ENCODE data around the gene CREB5. TPM values are rescaled to one million over a fixed set of nuclear protein-coding genes. Genes with fewer than 3 reads are reported as not detected.
A peak's percentile ranks its signal among the peaks of the same experiment; 100 is the strongest.

Gene CREB5
- total and polyA plus RNA-seq, 7 donors: 0.86 to 33.8 (median 16.6) TPM

- DNase-seq (no peak), ATAC-seq (no peak)
- H3K36me3 ChIP-seq (ENCODE audit: insufficient read depth in 1 of 2, low read depth in 1 of 2): no peaks in the 10 kb centered on the region
- TF ChIP-seq, protein P1, sequence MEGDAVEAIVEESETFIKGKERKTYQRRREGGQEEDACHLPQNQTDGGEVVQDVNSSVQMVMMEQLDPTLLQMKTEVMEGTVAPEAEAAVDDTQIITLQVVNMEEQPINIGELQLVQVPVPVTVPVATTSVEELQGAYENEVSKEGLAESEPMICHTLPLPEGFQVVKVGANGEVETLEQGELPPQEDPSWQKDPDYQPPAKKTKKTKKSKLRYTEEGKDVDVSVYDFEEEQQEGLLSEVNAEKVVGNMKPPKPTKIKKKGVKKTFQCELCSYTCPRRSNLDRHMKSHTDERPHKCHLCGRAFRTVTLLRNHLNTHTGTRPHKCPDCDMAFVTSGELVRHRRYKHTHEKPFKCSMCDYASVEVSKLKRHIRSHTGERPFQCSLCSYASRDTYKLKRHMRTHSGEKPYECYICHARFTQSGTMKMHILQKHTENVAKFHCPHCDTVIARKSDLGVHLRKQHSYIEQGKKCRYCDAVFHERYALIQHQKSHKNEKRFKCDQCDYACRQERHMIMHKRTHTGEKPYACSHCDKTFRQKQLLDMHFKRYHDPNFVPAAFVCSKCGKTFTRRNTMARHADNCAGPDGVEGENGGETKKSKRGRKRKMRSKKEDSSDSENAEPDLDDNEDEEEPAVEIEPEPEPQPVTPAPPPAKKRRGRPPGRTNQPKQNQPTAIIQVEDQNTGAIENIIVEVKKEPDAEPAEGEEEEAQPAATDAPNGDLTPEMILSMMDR (IDR thresholded peaks at IDR 0.05): no peak
- no peak overlapping the region for H3K27ac ChIP-seq
- H3K27me3 ChIP-seq (ENCODE audit: insufficient read depth in 3 of 3, low read length in 2 of 3): no peaks in the 10 kb centered on the region
- H3K4me1 ChIP-seq: peaks cover 3% of the 10 kb centered on the region
- no peak overlapping the region for H3K4me3 ChIP-seq
- intact Hi-C loops (cut with DNase I): loop anchor here in 1 of 2 donors (5.0 to 10.0 kb wide), 2 partner anchors 168 to 546 kb away; no protein-coding TSS in a partner anchor
- H3K9me3 ChIP-seq: no peaks in the 10 kb centered on the region
Observed at GRCh38 chr7:28850699-28851098, 438.4 kb downstream of the CREB5 start.

DNA sequence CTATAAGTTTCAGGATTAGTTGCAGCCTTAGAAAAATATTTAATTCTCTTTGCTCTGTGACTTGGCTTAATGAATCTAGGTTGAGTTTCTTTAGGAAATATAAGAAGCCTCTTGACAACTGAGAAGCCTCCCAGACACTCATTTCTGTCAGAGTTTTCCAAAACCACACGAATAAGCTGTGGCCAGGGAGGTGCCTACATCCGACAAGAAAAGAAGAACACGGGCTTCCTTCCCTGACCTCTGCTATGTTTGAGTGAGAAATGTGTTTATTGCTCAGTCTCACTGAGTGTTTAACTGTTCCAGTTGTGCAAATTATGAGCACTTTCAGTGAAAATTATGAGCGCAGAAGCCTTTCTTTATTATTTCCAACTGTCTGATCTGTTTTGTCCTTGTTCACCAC lies 440.8 kb downstream of the CREB5 start:
- TF ChIP-seq, protein P1 (IDR thresholded peaks at IDR 0.05): no peak
- WGBS, 3 donors: 37 to 62% (median 37%) methylated on average over 4 of the region's 4 CpGs
- Histone ChIP-seq H3K9me3 (no peaks in the 10 kb centered on the region), H3K27me3 (ENCODE audit: insufficient read depth in 3 of 3, low read length in 2 of 3) (no peaks in the 10 kb centered on the region), H3K36me3 (ENCODE audit: insufficient read depth in 1 of 2, low read depth in 1 of 2) (no peaks in the 10 kb centered on the region), H3K27ac (no peak overlapping the region), H3K4me1 (peaks cover 3% of the 10 kb centered on the region), H3K4me3 (no peak overlapping the region)
- ATAC-seq (no peak), DNase-seq (no peak)
- intact Hi-C loops (cut with DNase I): loop anchor here in 1 of 2 donors (2.0 to 10.0 kb wide), 4 partner anchors 171 to 548 kb away; no protein-coding TSS in a partner anchor

DNA sequence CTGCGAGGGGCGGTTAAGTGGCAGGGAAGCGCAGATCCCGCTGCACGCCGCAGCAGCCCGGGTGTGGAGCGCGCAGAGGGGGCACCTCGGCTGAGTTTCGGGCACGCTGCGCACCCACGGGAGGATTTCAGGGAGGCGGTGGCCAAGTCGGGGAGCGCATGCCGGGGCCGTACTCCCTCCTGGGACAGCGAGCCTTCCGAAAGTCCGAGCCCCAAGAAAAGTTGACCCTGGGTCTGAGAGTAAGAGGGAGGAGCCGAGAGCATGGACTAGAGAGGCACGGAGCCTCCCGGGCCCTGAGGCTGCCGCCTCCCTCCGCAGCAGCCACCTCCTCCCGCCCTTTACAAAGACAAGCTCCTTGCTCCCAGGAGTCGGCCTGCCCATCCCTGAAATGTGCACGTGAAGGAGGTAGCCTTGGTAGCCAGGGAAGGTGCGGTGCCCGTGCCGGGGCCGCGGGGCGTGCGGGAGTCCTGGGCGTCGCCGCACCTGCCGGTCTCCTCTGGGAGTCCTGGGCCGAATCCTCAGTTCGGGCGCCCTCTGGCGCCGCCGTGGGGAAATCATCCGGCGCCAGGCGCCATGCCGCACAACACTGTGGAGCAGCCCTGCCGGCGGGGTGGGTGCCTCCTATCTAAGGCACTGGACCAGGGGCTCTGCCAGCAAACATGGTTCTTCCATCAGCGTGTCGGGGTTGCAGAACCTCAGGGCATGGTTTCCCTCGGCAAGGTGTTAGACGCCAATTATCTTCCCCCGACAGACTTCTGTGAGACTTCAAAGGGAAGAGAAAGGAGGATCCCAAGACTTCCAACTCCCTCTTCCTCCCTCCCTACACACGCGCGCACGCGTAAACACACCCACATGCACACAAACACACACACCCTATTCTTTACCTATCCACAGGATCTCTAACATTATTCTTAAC lies 441.8 kb downstream of the CREB5 start:
- peak; percentile 97 to 100 (median 100) for ATAC-seq
- intact Hi-C loops (cut with DNase I): loop anchor here (1.0 to 10.0 kb wide), 7 partner anchors 172 to 555 kb away; no protein-coding TSS in a partner anchor

DNA sequence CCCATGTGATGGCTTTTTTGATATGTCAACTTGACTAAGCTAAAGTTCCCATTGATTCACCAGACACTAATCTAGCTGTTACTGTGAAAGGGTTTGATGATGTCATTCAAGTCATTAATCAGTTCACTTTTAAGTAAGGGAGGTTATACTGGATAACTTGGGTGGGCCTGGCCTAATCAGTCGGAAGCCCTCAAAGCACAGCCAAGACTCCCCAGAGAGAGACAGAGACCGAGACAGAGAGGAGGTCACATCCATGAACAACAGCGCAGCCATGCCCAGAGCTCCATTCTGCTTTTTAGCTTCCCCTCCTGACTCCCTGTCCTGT lies 442.4 kb downstream of the CREB5 start:
- H3K9me3 ChIP-seq: no peaks in the 10 kb centered on the region
- DNase-seq: no peak
- peaks cover 3% of the 10 kb centered on the region for H3K4me1 ChIP-seq
- intact Hi-C loops (cut with DNase I): loop anchor here (1.0 to 10.0 kb wide), 5 partner anchors 172 to 556 kb away; no protein-coding TSS in a partner anchor
- H3K27me3 ChIP-seq (ENCODE audit: insufficient read depth in 3 of 3, low read length in 2 of 3): peaks cover 0 to 2% (median 0%) of the 10 kb centered on the region in 3 donors
- no peak overlapping the region for H3K4me3 ChIP-seq
- H3K36me3 ChIP-seq (ENCODE audit: insufficient read depth in 1 of 2, low read depth in 1 of 2): no peaks in the 10 kb centered on the region
- 94 to 100% (median 94%) methylated on average over 3 of the region's 3 CpGs for WGBS, 3 donors
- TF ChIP-seq, protein P1 (IDR thresholded peaks at IDR 0.05): no peak
- no peak for ATAC-seq
- no peak overlapping the region for H3K27ac ChIP-seq

More for the DNA sequence above, 441.8 kb downstream of the CREB5 start:
- Histone ChIP-seq H3K36me3 (ENCODE audit: insufficient read depth in 1 of 2, low read depth in 1 of 2) (no peaks in the 10 kb centered on the region), H3K4me1 (peaks cover 3% of the 10 kb centered on the region), H3K4me3 (peak overlapping the region; percentile 71), H3K27ac (no peak overlapping the region), H3K27me3 (ENCODE audit: insufficient read depth in 3 of 3, low read length in 2 of 3) (peaks cover 0 to 2% (median 0%) of the 10 kb centered on the region in 3 donors), H3K9me3 (no peaks in the 10 kb centered on the region)
- peak; percentile 77 to 91 for DNase-seq
- TF ChIP-seq, protein P1 (IDR thresholded peaks at IDR 0.05): peak; percentile 92
- WGBS, 3 donors: 6 to 7% (median 7%) methylated on average over 45 to 63 of the region's 63 CpGs

Measured in psoas muscle (tissue), 8 donors.